Neuronal stem cell (in vitro differentiated cells): Measurements from ENCODE around the gene MDM2.

Experiments used
- DNase-seq: peaks from one replicate; pipeline ENCODE4 v3.0.0-alpha.2; 2013; ENCODE audit warnings: low spot score
- H2AFZ ChIP-seq: one replicate; pipeline ENCODE4 v1.6.1; 2013; ENCODE audit warnings: mild to moderate bottlenecking, low read length, inconsistent platforms
- H2AK5ac ChIP-seq: 2 replicates; pipeline ENCODE4 v1.6.1; 2013; ENCODE audit warnings: low read depth, mild to moderate bottlenecking, inconsistent platforms, low read length, moderate library complexity, mixed read lengths
- H2BK120ac ChIP-seq: 2 replicates; pipeline ENCODE4 v1.6.1; 2013; ENCODE audit warnings: low read depth, mild to moderate bottlenecking, inconsistent platforms, low read length, moderate library complexity, mixed read lengths
- H2BK12ac ChIP-seq: one replicate; pipeline ENCODE4 v1.6.1; 2013; ENCODE audit warnings: low read length, inconsistent platforms
- H2BK15ac ChIP-seq: 2 replicates; pipeline ENCODE4 v1.6.1; 2013; ENCODE audit warnings: mild to moderate bottlenecking, low read length, inconsistent platforms, mixed read lengths
- H2BK5ac ChIP-seq: one replicate; pipeline ENCODE4 v1.6.1; 2013; ENCODE audit warnings: inconsistent platforms, mild to moderate bottlenecking, low read length, moderate library complexity
- H3K14ac ChIP-seq: one replicate; pipeline ENCODE4 v1.6.1; 2013; ENCODE audit warnings: low read length, inconsistent platforms
- H3K18ac ChIP-seq: 2 replicates; pipeline ENCODE4 v1.6.1; 2013; ENCODE audit warnings: low read length, inconsistent platforms
- H3K23ac ChIP-seq: 2 replicates; pipeline ENCODE4 v1.6.1; 2013; ENCODE audit warnings: low read depth, mild to moderate bottlenecking, mixed read lengths, low read length, inconsistent platforms; ENCODE audit not compliant: poor library complexity
- H3K27ac ChIP-seq: replicated peaks from 3 replicates; pipeline ENCODE4 v1.5.1; 2013; ENCODE audit warnings: low read length, inconsistent platforms
- H3K27me3 ChIP-seq, 3 experiments: 2 replicates each; pipeline ENCODE4 v1.6.1; 2013; ENCODE audit warnings: low read length in 3 of 3, mild to moderate bottlenecking in 2 of 3, inconsistent platforms in 1 of 3, low read depth in 1 of 3, mixed read lengths in 1 of 3, moderate library complexity in 1 of 3; ENCODE audit not compliant: control insufficient read depth in 3 of 3, insufficient read depth in 3 of 3
- H3K36me3 ChIP-seq, 2 donors: replicated peaks in 1 of 2; 2 replicates each; pipeline ENCODE4 v1.6.1; 2013; ENCODE audit warnings: low read length in 2 of 2; ENCODE audit not compliant: control insufficient read depth in 2 of 2, insufficient read depth in 2 of 2
- H3K4ac ChIP-seq: 2 replicates; pipeline ENCODE4 v1.6.1; 2013; ENCODE audit warnings: inconsistent platforms, mild to moderate bottlenecking, low read length, moderate library complexity
- H3K4me1 ChIP-seq, 2 donors: 1 replicate in 1 of 2; 2 replicates in 1 of 2; pipeline ENCODE4 v1.6.1; 2013; ENCODE audit warnings: low read length in 2 of 2, low read depth in 1 of 2; ENCODE audit not compliant: control insufficient read depth in 2 of 2, insufficient read depth in 1 of 2
- H3K4me2 ChIP-seq: one replicate; pipeline ENCODE4 v1.6.1; 2013; ENCODE audit warnings: mild to moderate bottlenecking, low read length, inconsistent platforms; ENCODE audit not compliant: insufficient read depth, poor library complexity, severe bottlenecking
- H3K4me3 ChIP-seq, 2 donors: 2 replicates each; pipeline ENCODE4 v1.5.1; 2013; ENCODE audit warnings: low read length in 2 of 2, mild to moderate bottlenecking in 2 of 2, inconsistent platforms in 1 of 2, moderate library complexity in 1 of 2
- H3K79me1 ChIP-seq: one replicate; pipeline ENCODE4 v1.6.1; 2013; ENCODE audit warnings: low read depth, mild to moderate bottlenecking, inconsistent platforms, low read length, moderate library complexity
- H3K9ac ChIP-seq: one replicate; pipeline ENCODE4 v1.6.1; 2013; ENCODE audit warnings: mild to moderate bottlenecking, low read depth, low read length, inconsistent platforms; ENCODE audit not compliant: poor library complexity
- H3K9me3 ChIP-seq, 2 donors: replicated peaks in 1 of 2; 2 replicates each; pipeline versions ENCODE3 to v1.6.1; 2013; ENCODE audit warnings: low read length in 2 of 2, mild to moderate bottlenecking in 2 of 2, inconsistent platforms in 1 of 2, low read depth in 1 of 2, mixed read lengths in 1 of 2, moderate library complexity in 1 of 2; ENCODE audit not compliant: control insufficient read depth in 2 of 2, insufficient read depth in 1 of 2
- H4K8ac ChIP-seq: one replicate; pipeline ENCODE4 v1.6.1; 2013; ENCODE audit warnings: low read depth, mild to moderate bottlenecking, inconsistent platforms, low read length, moderate library complexity
- H4K91ac ChIP-seq: one replicate; pipeline ENCODE4 v1.6.1; 2013; ENCODE audit warnings: low read length, low read depth, mild to moderate bottlenecking, inconsistent platforms; ENCODE audit not compliant: poor library complexity
- WGBS, 2 donors: extraction: QIAGEN DNeasy Blood & Tissue Kit; methylation state at CpG; one replicate each; pipeline ENCODE4 v1.1.7; 2013; ENCODE audit warnings: missing lambda C conversion rate in 2 of 2, mixed read lengths in 1 of 2; ENCODE audit not compliant: insufficient read length in 2 of 2, insufficient replicate concordance in 1 of 2; ENCODE audit errors: extremely low coverage in 2 of 2; 5-methylcytosine and 5-hydroxymethylcytosine counted together

MDM2 gene

DNA sequence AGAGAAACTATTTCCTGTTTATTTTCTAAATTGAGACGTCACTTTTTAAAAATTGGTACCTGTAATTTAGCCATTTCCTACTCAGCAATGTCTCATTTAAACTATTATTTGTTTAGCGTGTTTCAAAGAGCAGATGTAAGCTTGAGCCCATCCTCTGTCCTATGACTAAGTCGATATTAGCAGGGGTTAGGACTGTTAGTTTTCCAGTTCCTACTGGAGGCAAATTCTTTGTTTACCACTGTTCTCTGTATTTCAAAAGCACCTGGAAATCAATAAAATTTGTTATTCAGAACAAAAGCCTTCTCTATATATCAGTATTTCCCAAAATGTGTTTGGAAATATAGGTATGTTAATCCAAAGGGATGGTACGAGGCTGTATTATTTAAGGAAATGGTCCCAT, 42.4 kb downstream of the MDM2 start:
- H2BK5ac ChIP-seq: no peak overlapping the region
- H3K23ac ChIP-seq: no peak overlapping the region
- no peaks in the 10 kb centered on the region for H3K79me1 ChIP-seq
- H2AFZ ChIP-seq: no peak overlapping the region
- no peak overlapping the region for H2BK120ac ChIP-seq
- DNase-seq: no peak
- H3K36me3 ChIP-seq: peaks cover 0 to 3% of the 10 kb centered on the region in 2 donors
- H4K91ac ChIP-seq: no peak overlapping the region
- no peak overlapping the region for H4K8ac ChIP-seq
- no peaks in the 10 kb centered on the region for H3K9me3 ChIP-seq
- no peak overlapping the region for H2AK5ac ChIP-seq
- no CpG with 5 or more reads among the region's 4 CpGs for WGBS, 2 donors
- no peaks in the 10 kb centered on the region for H3K27me3 ChIP-seq
- H3K4me1 ChIP-seq: no peaks in the 10 kb centered on the region
- no peak overlapping the region for H3K9ac ChIP-seq
- no peak overlapping the region for H3K4ac ChIP-seq
- H2BK15ac ChIP-seq: no peak overlapping the region
- no peak overlapping the region for H3K14ac ChIP-seq
- no peak overlapping the region for H3K27ac ChIP-seq
- no peak overlapping the region for H3K4me3 ChIP-seq
- H3K18ac ChIP-seq: no peak overlapping the region
- H2BK12ac ChIP-seq: no peak overlapping the region
- no peak overlapping the region for H3K4me2 ChIP-seq

DNA sequence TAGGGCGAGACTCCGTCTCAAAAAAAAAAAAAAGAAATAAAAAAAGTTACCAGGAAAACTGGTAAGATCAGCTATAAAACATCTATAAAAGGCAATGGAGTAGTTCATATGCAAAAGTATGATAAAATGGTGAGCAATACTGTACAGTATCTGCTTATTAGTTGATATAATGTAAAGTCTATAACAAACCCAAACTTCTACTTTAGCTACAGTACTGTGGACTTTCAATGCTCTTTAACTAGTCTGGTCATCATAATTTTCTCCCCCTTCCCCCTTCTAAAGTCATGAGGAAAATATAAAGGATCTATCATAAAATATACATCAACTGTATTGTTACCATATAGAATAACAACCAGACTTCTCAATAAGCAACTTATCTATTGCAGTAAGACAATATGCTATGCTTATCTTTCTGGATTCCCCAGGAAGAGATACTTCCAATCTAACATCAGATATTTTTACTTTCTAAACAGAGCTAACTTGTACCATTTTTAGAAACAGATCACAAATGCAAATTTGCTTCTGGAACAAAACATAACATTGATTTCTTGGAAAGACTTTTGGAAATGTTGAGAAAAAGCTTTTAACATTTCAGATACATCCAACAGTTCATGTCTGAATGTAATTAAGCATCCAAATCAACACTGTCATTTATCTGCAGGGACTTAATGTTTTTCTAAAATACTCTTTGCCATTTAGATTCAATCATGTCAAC, 43.8 kb downstream of the MDM2 start:
- no peak overlapping the region for H3K14ac ChIP-seq
- no peak overlapping the region for H2BK5ac ChIP-seq
- H3K4ac ChIP-seq: no peak overlapping the region
- H3K4me3 ChIP-seq: no peak overlapping the region
- no peak overlapping the region for H2BK15ac ChIP-seq
- H3K4me1 ChIP-seq: no peaks in the 10 kb centered on the region
- H3K27me3 ChIP-seq: no peaks in the 10 kb centered on the region
- H2AFZ ChIP-seq: no peak overlapping the region
- H3K79me1 ChIP-seq: no peaks in the 10 kb centered on the region
- no peaks in the 10 kb centered on the region for H3K9me3 ChIP-seq
- H4K8ac ChIP-seq: no peak overlapping the region
- H3K18ac ChIP-seq: no peak overlapping the region
- no peak overlapping the region for H2BK120ac ChIP-seq
- H3K23ac ChIP-seq: no peak overlapping the region
- no CpG with 5 or more reads among the region's 2 CpGs for WGBS, 2 donors
- H2BK12ac ChIP-seq: no peak overlapping the region
- no peak for DNase-seq
- H2AK5ac ChIP-seq: no peak overlapping the region
- H3K36me3 ChIP-seq: no peaks in the 10 kb centered on the region
- H3K27ac ChIP-seq: no peak overlapping the region
- H4K91ac ChIP-seq: no peak overlapping the region
- H3K9ac ChIP-seq: no peak overlapping the region
- H3K4me2 ChIP-seq: no peak overlapping the region

DNA sequence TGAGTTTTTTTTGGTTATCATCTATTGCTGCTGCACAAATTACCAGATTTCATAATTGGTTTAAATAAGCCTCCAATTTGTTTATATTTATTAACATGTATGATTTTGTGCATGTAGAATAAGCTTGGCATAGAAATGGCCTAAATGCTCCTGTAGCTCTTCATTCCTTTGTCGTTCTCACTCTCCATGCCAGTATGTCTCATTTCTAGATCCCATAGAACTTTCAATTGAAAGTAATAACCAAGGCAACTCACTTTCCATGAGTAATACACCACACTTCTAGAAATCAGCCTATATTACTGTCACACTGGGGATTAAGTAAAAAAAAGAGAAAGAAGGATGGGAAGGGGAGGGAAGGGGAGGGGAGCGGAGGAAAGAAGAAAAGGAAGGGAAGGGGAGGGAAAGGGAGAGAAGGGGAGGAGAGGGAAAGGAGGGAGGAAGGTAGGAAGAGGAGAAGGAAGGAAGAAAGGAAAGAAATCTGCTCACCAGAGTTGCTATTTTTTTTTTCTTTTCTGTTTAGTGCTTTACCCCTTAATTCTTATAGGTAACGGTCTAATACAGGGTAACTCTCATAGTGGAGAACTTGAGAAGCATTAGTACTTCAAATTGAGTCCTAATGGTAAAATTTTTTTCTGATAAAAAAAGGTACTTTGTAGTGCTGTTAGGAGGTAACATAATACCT, 45.6 kb downstream of the MDM2 start:
- Histone ChIP-seq H3K36me3 (no peaks in the 10 kb centered on the region), H2BK120ac (no peak overlapping the region), H2BK15ac (no peak overlapping the region), H3K4me2 (no peak overlapping the region), H3K14ac (no peak overlapping the region), H3K4ac (no peak overlapping the region), H4K8ac (no peak overlapping the region), H2AFZ (no peak overlapping the region), H2AK5ac (no peak overlapping the region), H2BK12ac (no peak overlapping the region), H3K23ac (no peak overlapping the region), H4K91ac (no peak overlapping the region), H3K4me1 (no peaks in the 10 kb centered on the region), H3K18ac (no peak overlapping the region), H3K79me1 (no peaks in the 10 kb centered on the region), H3K27me3 (no peaks in the 10 kb centered on the region), H3K27ac (no peak overlapping the region), H2BK5ac (no peak overlapping the region), H3K9me3 (no peaks in the 10 kb centered on the region), H3K9ac (no peak overlapping the region), H3K4me3 (no peak overlapping the region)
- no peak for DNase-seq
- no CpG with 5 or more reads among the region's 3 CpGs for WGBS, 2 donors

DNA sequence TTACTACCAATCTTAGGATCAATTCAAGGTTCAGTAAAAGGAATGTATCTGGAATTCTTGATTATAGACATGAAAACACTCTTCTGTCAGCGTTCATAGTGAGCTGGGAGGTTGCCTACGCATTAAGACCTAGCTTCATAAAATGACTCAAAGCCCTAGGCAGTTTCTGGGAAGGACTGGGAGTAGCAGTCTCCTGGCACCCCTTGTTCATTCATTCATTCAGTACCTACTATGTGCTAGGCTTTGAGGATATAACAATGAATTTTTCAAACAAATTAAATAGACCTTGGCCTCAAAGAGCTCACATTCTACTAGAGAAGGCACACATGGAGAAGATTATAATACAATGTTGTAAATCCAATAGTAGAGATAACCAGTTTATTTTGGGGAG, 46.1 kb downstream of the MDM2 start:
- no peak overlapping the region for H2BK15ac ChIP-seq
- no peak overlapping the region for H3K9ac ChIP-seq
- no peak overlapping the region for H4K8ac ChIP-seq
- no peak overlapping the region for H3K18ac ChIP-seq
- H2BK120ac ChIP-seq: no peak overlapping the region
- H3K27ac ChIP-seq: no peak overlapping the region
- no peaks in the 10 kb centered on the region for H3K36me3 ChIP-seq
- no peaks in the 10 kb centered on the region for H3K27me3 ChIP-seq
- H3K4ac ChIP-seq: no peak overlapping the region
- no peak overlapping the region for H3K4me2 ChIP-seq
- no peak overlapping the region for H4K91ac ChIP-seq
- H3K4me3 ChIP-seq: no peak overlapping the region
- no peak overlapping the region for H2AK5ac ChIP-seq
- no CpG with 5 or more reads among the region's 2 CpGs for WGBS, 2 donors
- H3K79me1 ChIP-seq: no peaks in the 10 kb centered on the region
- no peaks in the 10 kb centered on the region for H3K4me1 ChIP-seq
- no peak overlapping the region for H3K23ac ChIP-seq
- no peak for DNase-seq
- H2AFZ ChIP-seq: no peak overlapping the region
- no peak overlapping the region for H3K14ac ChIP-seq
- H2BK12ac ChIP-seq: no peak overlapping the region
- H2BK5ac ChIP-seq: no peak overlapping the region
- H3K9me3 ChIP-seq: no peaks in the 10 kb centered on the region
